Kidney (tissue), 14 donors: ENCODE data around the gene RIT1. TPM values are rescaled to one million over a fixed set of nuclear protein-coding genes. Genes with fewer than 3 reads are reported as not detected.
A peak's percentile ranks its signal among the peaks of the same experiment; 100 is the strongest.

Experiments
- DNase-seq, 5 donors: peaks; one replicate each; pipeline ENCODE4 v3.0.0-alpha.2; 2013 to 2020
- FAIRE-seq: peaks from 2 replicates; lab custom pipeline; 2012; peaks lifted over from hg19 to GRCh38; lab: Jason Lieb, UNC
- H3K27ac ChIP-seq, 2 donors: one replicate each; pipeline ENCODE4 v1.7.0; 2013; ENCODE audit warnings: low read depth in 2 of 2, low read length in 2 of 2, inconsistent platforms in 1 of 2
- H3K27me3 ChIP-seq: one replicate; pipeline ENCODE4 v1.7.1; 2013; ENCODE audit warnings: low read length, inconsistent platforms; ENCODE audit not compliant: control insufficient read depth, insufficient read depth
- H3K36me3 ChIP-seq, 3 donors: one replicate each; pipeline versions ENCODE4 v1.7.0 to v1.7.1; 2013; ENCODE audit warnings: low read length in 3 of 3, control low read depth in 1 of 3, inconsistent platforms in 1 of 3; ENCODE audit not compliant: insufficient read depth in 3 of 3, control insufficient read depth in 2 of 3
- H3K4me1 ChIP-seq, 3 donors: one replicate each; pipeline versions ENCODE4 v1.7.0 to v1.7.1; 2013; ENCODE audit warnings: low read length in 3 of 3, inconsistent platforms in 1 of 3, low read depth in 1 of 3; ENCODE audit not compliant: control insufficient read depth in 2 of 3, insufficient read depth in 2 of 3
- H3K4me3 ChIP-seq, 3 donors: one replicate each; pipeline versions ENCODE4 v1.7.0 to v1.8.1; 2013; ENCODE audit warnings: low read length in 3 of 3, control low read depth in 1 of 3, inconsistent platforms in 1 of 3
- H3K9ac ChIP-seq, 3 donors: one replicate each; pipeline versions ENCODE4 v1.7.0 to v1.7.1; 2013; ENCODE audit warnings: low read length in 3 of 3, control low read depth in 1 of 3, inconsistent platforms in 1 of 3
- H3K9me3 ChIP-seq, 3 donors: one replicate each; pipeline versions ENCODE4 v1.7.0 to v1.7.1; 2013; ENCODE audit warnings: low read length in 3 of 3, control low read depth in 1 of 3, inconsistent platforms in 1 of 3; ENCODE audit not compliant: control insufficient read depth in 2 of 3, insufficient read depth in 1 of 3
- CTCF ChIP-seq: IDR thresholded peaks from 3 replicates; pipeline ENCODE4 v1.5.1; 2012; ENCODE audit warnings: mild to moderate bottlenecking, moderate library complexity, borderline replicate concordance; ENCODE audit not compliant: insufficient read depth; ENCODE audit errors: extremely low read depth
- intact Hi-C: fragments of 100-400 bp; cut with DNase I; formaldehyde crosslinking; loops from one replicate; pipeline ENCODE4 v1.11.1; 2022
- polyA plus RNA-seq: library from polyadenylated mRNA; stranded (reverse); fragments of 350-450 nt; fragmentation: Illumina TruSeq; extraction: RNeasy Lipid Tissue Mini Kit (QIAGEN cat#74804); gene quantifications from one replicate; pipeline ENCODE4 v1.2.3, GENCODE V29; 2014; ENCODE audit warnings: low read depth, low replicate concordance; ENCODE audit not compliant: insufficient read depth
- total RNA-seq: library from RNA; stranded (reverse); fragmentation: NEBNext Ultra II Directional; extraction: Animal tissue kit (Norgen Biotek cat#: 25700); gene quantifications from one replicate; pipeline ENCODE4 v1.2.1, GENCODE V29; 2021
- donor health status: control.
- donor health status: control.
- donor health status: control.
- donor health status: control.
- donor health status: control.
- donor health status: DM: yes; HTN: yes; CAD: no.
- donor health status: Normal renal cell carcinoma (clear cell type).

Gene RIT1
- total and polyA plus RNA-seq, 2 donors from 2014 or later, result 33.2 to 40.8 TPM

- H3K9me3 ChIP-seq, result no peaks in the 10 kb centered on the region
- DNase-seq (peak in 4 of 5 donors; percentile 23 to 84 (median 51)), FAIRE-seq (no peak)
- peaks cover 3 to 32% (median 24%) of the 10 kb centered on the region in 3 donors for H3K4me1 ChIP-seq
- H3K9ac ChIP-seq, result peak overlapping the region in 2 of 3 donors; percentile 54 to 56
- no peaks in the 10 kb centered on the region for H3K27me3 ChIP-seq
- TF ChIP-seq CTCF, result no peak
- H3K27ac ChIP-seq, result peak overlapping the region; percentile 90 to 95
- intact Hi-C loops, result loop anchor here (5.0 kb wide), 1 partner anchor 47 kb away; no protein-coding TSS in a partner anchor
- no peaks in the 10 kb centered on the region for H3K36me3 ChIP-seq
- peak overlapping the region in 1 of 3 donors; percentile 40 for H3K4me3 ChIP-seq
These were observed 29.4 kb upstream of the RIT1 start for GRCh38 chr1:155940482-155940992.

DNA sequence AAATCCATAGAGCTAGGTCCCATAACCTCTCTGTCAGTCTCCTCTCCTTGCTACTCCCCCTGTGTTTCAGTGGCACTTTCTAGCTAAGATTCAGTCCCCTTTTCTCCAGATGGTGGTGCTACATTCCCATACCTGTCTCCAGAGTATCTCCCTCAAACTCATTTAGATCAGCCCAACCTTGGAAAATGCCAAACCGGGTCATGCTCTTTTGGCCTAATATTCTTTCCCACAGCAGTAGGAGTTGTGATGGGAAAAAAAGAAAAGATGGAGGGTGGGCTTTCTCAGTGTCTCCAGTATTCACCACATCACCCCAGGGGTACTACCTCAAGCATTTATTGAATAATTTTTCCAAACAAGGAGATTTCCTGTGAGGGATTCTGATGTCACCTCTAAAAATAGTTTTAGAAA, 27.1 kb upstream of the RIT1 start:
- no peaks in the 10 kb centered on the region for H3K27me3 ChIP-seq
- intact Hi-C loops, result no loop called here
- DNase-seq (peak in 3 of 5 donors; percentile 59 to 89 (median 85)), FAIRE-seq (peak; percentile 21)
- H3K9me3 ChIP-seq, result no peaks in the 10 kb centered on the region
- H3K4me1 ChIP-seq, result peaks cover 3 to 34% (median 24%) of the 10 kb centered on the region in 3 donors
- H3K27ac ChIP-seq, result peak overlapping the region in 1 of 2 donors; percentile 67
- no peak overlapping the region for H3K9ac ChIP-seq
- TF ChIP-seq CTCF, result peak; percentile 74
- H3K36me3 ChIP-seq, result no peaks in the 10 kb centered on the region
- no peak overlapping the region for H3K4me3 ChIP-seq

DNA sequence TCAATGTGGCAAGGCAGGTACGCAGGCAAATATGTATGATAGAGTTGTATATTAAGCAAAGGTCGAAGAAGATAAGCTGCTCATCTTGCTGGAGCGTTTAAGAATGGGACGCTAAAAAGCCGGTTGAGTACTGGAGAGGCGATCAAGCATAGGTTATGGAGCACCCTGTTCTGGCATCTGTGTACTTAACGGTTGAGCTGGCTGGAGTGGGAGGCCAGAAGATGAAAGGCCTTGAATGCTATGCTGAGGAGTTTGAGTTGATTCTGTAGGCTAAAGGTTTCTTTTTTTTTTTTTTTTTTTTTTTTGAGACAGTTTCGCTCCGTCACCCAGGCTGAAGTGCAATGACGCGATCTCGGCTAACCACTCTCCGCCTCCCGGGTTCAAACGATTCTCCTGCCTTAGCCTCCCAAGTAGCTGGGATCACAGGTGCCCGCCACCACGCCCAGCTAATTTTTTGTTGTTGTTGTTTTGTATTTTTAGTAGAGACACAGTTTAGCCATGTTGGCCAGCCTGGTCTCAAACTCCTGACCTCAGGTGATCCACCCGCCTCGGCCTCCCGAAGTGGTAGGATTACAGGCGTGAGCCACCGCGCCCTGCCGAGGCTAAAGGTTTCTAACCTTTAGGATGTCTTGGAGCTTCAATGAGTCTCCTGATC, 23.9 kb upstream of the RIT1 start:
- intact Hi-C loops, result no loop called here
- DNase-seq, result peak in 4 of 5 donors; percentile 62 to 86 (median 76)
- peak overlapping the region; percentile 75 to 98 (median 82) for H3K4me3 ChIP-seq
- H3K4me1 ChIP-seq, result peaks cover 3 to 24% (median 13%) of the 10 kb centered on the region in 3 donors
- H3K27ac ChIP-seq, result peak overlapping the region; percentile 88 to 96
- no peak for TF ChIP-seq CTCF
- no peaks in the 10 kb centered on the region for H3K27me3 ChIP-seq
- no peaks in the 10 kb centered on the region for H3K9me3 ChIP-seq
- peaks cover 2 to 16% (median 3%) of the 10 kb centered on the region in 3 donors for H3K36me3 ChIP-seq
- FAIRE-seq, result no peak
- peak overlapping the region in 2 of 3 donors; percentile 88 to 96 for H3K9ac ChIP-seq
